Caco-2 (cell line): ENCODE data around the gene TRIM59. TPM values are rescaled to one million over a fixed set of nuclear protein-coding genes. Genes with fewer than 3 reads are reported as not detected.
A peak's percentile ranks its signal among the peaks of the same experiment; 100 is the strongest.

Experiments
- BruUV-seq: library from RNA; stranded (reverse); fragments of 400-500 nt; replicated peaks from 2 replicates; lab custom pipeline; 2021; lab: Mats Ljungman, UMichigan
- CTCF ChIA-PET: fragments of 300-600 bp; sonication (Branson Sonifier 250); formaldehyde crosslinking; loops from one replicate; lab custom pipeline; 2022; ENCODE audit warnings: antibody characterized with exemption; lab: Charles Lee
- POLR2A ChIA-PET: fragments of 300-600 bp; sonication (Branson Sonifier 250); formaldehyde crosslinking; loops from one replicate; lab custom pipeline; 2022; ENCODE audit warnings: antibody characterized with exemption; lab: Charles Lee
- DNase-seq, 2 experiments: peaks; one replicate each; pipeline versions ENCODE4 v3.0.0 to v3.0.0-alpha.2; 2020 to 2022
- H3K27me3 ChIP-seq: replicated peaks from 2 replicates; pipeline ENCODE4 v1.6.0; 2011; ENCODE audit warnings: low read length; ENCODE audit not compliant: control insufficient read depth, insufficient read depth
- H3K36me3 ChIP-seq: 2 replicates; pipeline ENCODE4 v1.5.1; 2011; ENCODE audit warnings: low read length; ENCODE audit not compliant: control insufficient read depth, insufficient read depth
- H3K4me1 ChIP-seq: fragments of 250-450 bp; sonication (Bioruptor Pico); 2 replicates; pipeline ENCODE4 v1.5.1; 2020; ENCODE audit warnings: mild to moderate bottlenecking
- H3K4me3 ChIP-seq: 2 replicates; pipeline ENCODE4 v1.5.1; 2011; ENCODE audit warnings: low read depth, mild to moderate bottlenecking, control low read depth, low read length
- H3K9me3 ChIP-seq: fragments of 250-450 bp; sonication (Bioruptor Pico); 2 replicates; pipeline ENCODE4 v1.5.1; 2020; ENCODE audit warnings: mild to moderate bottlenecking, moderate library complexity
- H3K27ac Mint-ChIP-seq: one replicate; pipeline ENCODE4 v1.8.0; 2022; ENCODE audit warnings: mixed read lengths; ENCODE audit not compliant: unreplicated experiment
- H3K27me3 Mint-ChIP-seq: one replicate; pipeline ENCODE4 v1.8.0; 2022; ENCODE audit warnings: mixed read lengths; ENCODE audit not compliant: insufficient read depth, unreplicated experiment
- H3K36me3 Mint-ChIP-seq: one replicate; pipeline ENCODE4 v1.8.0; 2022; ENCODE audit warnings: mild to moderate bottlenecking, mixed read lengths; ENCODE audit not compliant: insufficient read depth, unreplicated experiment
- H3K4me1 Mint-ChIP-seq: one replicate; pipeline ENCODE4 v1.8.0; 2022; ENCODE audit warnings: low read depth, mixed read lengths; ENCODE audit not compliant: unreplicated experiment
- H3K4me3 Mint-ChIP-seq: one replicate; pipeline ENCODE4 v1.8.0; 2022; ENCODE audit warnings: mild to moderate bottlenecking, moderate library complexity, mixed read lengths; ENCODE audit not compliant: unreplicated experiment
- H3K9me3 Mint-ChIP-seq: one replicate; pipeline ENCODE4 v1.8.0; 2022; ENCODE audit warnings: mixed read lengths; ENCODE audit not compliant: unreplicated experiment
- CTCF ChIP-seq, 2 experiments: fragments of 200-600 bp in 1 of 2; IDR thresholded peaks; 1 replicate in 1 of 2; 2 replicates in 1 of 2; pipeline versions ENCODE4 v1.5.1 to v1.8.0; 2011 to 2022; ENCODE audit warnings: antibody characterized with exemption in 1 of 2, control low read depth in 1 of 2, inconsistent platforms in 1 of 2, low read depth in 1 of 2, low read length in 1 of 2, mild to moderate bottlenecking in 1 of 2, moderate library complexity in 1 of 2; ENCODE audit not compliant: insufficient read depth in 1 of 2, severe bottlenecking in 1 of 2, unreplicated experiment in 1 of 2
- intact Hi-C: fragments of 100-400 bp; cut with micrococcal nuclease; formaldehyde crosslinking; loops from one replicate; pipeline ENCODE4 v1.10.0; 2022; ENCODE audit not compliant: unreplicated experiment
- total RNA-seq: library from RNA; stranded (reverse); gene quantifications from 2 replicates; pipeline ENCODE4 v1.2.3, GENCODE V29; 2022

TRIM59 gene
- total RNA-seq, 1 experiment from 2014 or later = 4.5 TPM

DNA sequence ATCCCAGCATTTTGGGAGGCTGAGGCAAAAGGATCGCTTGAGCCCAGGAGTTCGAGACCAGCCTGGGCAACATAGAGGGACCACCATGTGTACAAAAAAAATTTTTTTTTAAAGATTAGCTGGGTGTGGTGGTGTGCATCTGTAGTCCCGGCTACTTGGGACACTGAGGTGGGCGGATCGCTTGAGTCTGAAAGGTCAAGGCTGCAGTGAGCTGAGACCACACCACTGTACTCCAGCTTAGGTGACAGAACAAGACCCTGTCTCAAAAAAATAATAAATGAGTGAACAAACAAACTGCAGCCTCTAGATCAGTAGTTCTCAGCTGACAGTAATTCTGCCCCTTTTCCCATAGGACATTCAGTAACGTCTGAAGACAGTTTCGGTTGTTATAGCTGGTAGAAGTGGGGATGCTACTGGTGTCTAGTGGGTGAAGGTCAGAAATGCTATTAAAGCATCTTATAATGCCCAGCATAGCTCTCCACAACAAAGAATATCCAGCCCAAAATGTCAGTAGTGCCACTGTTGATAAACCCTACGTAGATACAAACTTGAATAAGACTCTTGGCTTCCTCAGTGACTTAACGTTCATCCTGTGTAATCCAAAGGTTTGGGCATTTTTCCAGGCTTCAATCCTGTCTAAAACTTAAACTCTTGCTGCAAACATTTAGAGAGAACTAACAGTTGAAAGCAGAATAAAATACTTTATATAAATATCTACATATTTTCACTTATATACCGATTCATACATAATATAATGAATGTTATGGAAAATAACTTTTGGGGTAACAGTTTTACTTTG, 39.6 kb downstream of the TRIM59 start:
- Mint-ChIP-seq H3K36me3 (peaks cover 62% of the 10 kb centered on the region), H3K27ac (no peak overlapping the region), H3K9me3 (no peaks in the 10 kb centered on the region), H3K4me3 (no peak overlapping the region), H3K4me1 (no peaks in the 10 kb centered on the region), H3K27me3 (no peaks in the 10 kb centered on the region)
- Histone ChIP-seq H3K36me3 (peaks cover under 1% of the 10 kb centered on the region; the same call in 1 of the 2 replicates), H3K27me3 (no peaks in the 10 kb centered on the region), H3K9me3 (no peaks in the 10 kb centered on the region), H3K4me3 (no peak overlapping the region), H3K4me1 (no peaks in the 10 kb centered on the region)
- ChIA-PET CTCF (no interaction called here), POLR2A (interaction anchor here (1.2 kb wide), 1 partner anchor 10 kb away, joined by 3 read pairs; no protein-coding TSS in a partner anchor)
- DNase-seq = no peak
- no TSS peak for BruUV-seq
- intact Hi-C loops = no loop called here
- TF ChIP-seq CTCF (IDR thresholded peaks at IDR 0.05; ENCODE audit: insufficient read depth in 1 of 2, low read depth in 1 of 2, low read length in 1 of 2, severe bottlenecking in 1 of 2, unreplicated experiment in 1 of 2) = no peak

- H3K4me1 Mint-ChIP-seq = no peaks in the 10 kb centered on the region
- no peak for TF ChIP-seq CTCF (IDR thresholded peaks at IDR 0.05; ENCODE audit: insufficient read depth in 1 of 2, low read depth in 1 of 2, low read length in 1 of 2, severe bottlenecking in 1 of 2, unreplicated experiment in 1 of 2)
- H3K36me3 Mint-ChIP-seq = peaks cover 67% of the 10 kb centered on the region
- DNase-seq = no peak
- no peaks in the 10 kb centered on the region for H3K9me3 Mint-ChIP-seq
- Histone ChIP-seq H3K36me3 (no peaks in the 10 kb centered on the region), H3K4me1 (peaks cover 10% of the 10 kb centered on the region), H3K4me3 (no peak overlapping the region), H3K9me3 (no peaks in the 10 kb centered on the region), H3K27me3 (no peaks in the 10 kb centered on the region)
- ChIA-PET POLR2A (no interaction called here), CTCF (no interaction called here)
- no peak overlapping the region for H3K27ac Mint-ChIP-seq
- H3K4me3 Mint-ChIP-seq = peak overlapping the region; percentile 36
- BruUV-seq = no TSS peak
- intact Hi-C loops = no loop called here
- H3K27me3 Mint-ChIP-seq = no peaks in the 10 kb centered on the region
Measured at GRCh38 chr3:160403796-160404470, 45.7 kb downstream of the TRIM59 start.

DNA sequence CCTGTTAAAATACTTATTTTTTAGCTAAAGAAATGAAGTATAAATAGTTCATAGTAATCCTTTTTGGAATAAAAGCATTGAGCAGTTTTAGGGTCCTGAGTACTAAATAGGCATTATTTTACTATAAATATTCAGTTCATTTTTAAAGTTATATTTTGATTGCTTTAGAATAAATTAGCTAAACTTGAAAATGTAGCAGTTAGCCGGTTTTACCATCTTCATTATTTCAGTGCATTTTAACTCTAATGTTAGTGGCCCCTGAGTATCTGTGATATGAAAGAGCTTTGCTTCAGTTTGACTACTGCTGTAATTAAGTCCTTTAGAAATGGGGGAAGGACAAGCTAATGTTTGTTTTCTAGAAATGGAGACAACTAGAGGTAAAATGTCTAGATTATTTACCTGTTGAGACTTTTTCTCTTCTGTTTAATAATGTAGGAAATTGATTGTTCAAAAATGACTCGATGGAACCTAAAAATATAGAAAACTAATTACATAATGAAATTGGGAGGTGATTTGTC, 46.5 kb downstream of the TRIM59 start:
- H3K4me3 Mint-ChIP-seq = no peak overlapping the region
- no peaks in the 10 kb centered on the region for H3K27me3 Mint-ChIP-seq
- no peak for TF ChIP-seq CTCF (IDR thresholded peaks at IDR 0.05; ENCODE audit: insufficient read depth in 1 of 2, low read depth in 1 of 2, low read length in 1 of 2, severe bottlenecking in 1 of 2, unreplicated experiment in 1 of 2)
- H3K27ac Mint-ChIP-seq = no peak overlapping the region
- H3K27me3 ChIP-seq = no peaks in the 10 kb centered on the region
- CTCF ChIA-PET = no interaction called here
- DNase-seq = no peak
- H3K4me3 ChIP-seq = no peak overlapping the region
- POLR2A ChIA-PET = interaction anchor here (0.7 kb wide), 1 partner anchor 156 kb away, joined by 3 read pairs; no protein-coding TSS in a partner anchor
- intact Hi-C loops = no loop called here
- H3K36me3 ChIP-seq = no peaks in the 10 kb centered on the region
- no peaks in the 10 kb centered on the region for H3K9me3 ChIP-seq
- no peaks in the 10 kb centered on the region for H3K9me3 Mint-ChIP-seq
- no TSS peak for BruUV-seq
- H3K36me3 Mint-ChIP-seq = peaks cover 61% of the 10 kb centered on the region
- peaks cover 10% of the 10 kb centered on the region for H3K4me1 ChIP-seq
- no peaks in the 10 kb centered on the region for H3K4me1 Mint-ChIP-seq
